ENCODE data around the gene BRSK2. TPM values are rescaled to one million over a fixed set of nuclear protein-coding genes. Genes with fewer than 3 reads are reported as not detected.
"Not testable (repeated sequence)": the region's sequence is repeated elsewhere in the genome, so short reads cannot be mapped to it uniquely, and the experiment has no call there.

The BRSK2 gene
- total RNA-seq, 4 donors from 2014 or later = 0.23 to 0.68 TPM; not detected in 2

DNA sequence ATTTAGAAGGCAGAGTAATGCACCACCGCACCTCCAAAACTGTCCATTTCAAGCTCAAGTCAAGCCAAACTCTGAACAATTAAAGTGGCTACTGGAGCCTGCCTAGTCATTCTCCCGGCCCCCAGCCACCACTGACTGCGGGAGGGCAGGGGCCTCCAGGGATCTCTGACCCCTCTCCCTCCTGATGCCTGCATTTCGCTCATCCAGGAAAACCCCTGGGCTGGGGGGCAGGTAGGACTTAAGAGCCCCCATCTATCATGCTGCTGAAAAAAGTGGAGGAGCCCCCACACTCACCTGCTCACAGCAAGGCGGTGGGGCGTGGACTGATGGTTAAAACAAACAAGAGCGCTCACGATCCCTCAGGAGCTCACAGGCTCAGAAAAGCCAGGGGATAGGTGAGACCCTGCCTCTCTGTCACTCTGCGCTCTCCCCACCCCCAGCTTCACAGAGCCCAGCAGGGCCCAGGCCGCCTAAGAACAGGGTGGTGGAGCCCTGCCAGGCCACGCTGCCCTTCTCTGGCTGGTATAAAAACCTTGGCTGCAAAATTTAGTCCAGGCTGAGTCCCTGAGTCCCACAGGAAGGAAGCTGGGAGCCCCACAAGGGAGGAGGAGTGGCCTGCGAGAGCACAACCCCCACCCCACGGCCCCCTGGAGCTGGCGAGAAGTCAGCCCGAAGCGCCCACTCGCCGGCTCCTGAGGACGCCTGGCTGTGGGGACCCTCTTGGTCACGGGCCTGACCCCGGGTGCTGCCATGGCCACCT is 117.8 kb downstream of the BRSK2 start:
- 67 to 73% methylated on average over 21 of the region's 21 CpGs for WGBS, 2 donors
- H3K4me3 ChIP-seq (ENCODE audit: low read depth, poor library complexity, severe bottlenecking) = no peak overlapping the region
- DNase-seq (ENCODE audit: low spot score in 2 of 2) = no peak
- no peak for TF ChIP-seq POLR2A (IDR thresholded peaks at IDR 0.05)
- TF ChIP-seq, protein P1, sequence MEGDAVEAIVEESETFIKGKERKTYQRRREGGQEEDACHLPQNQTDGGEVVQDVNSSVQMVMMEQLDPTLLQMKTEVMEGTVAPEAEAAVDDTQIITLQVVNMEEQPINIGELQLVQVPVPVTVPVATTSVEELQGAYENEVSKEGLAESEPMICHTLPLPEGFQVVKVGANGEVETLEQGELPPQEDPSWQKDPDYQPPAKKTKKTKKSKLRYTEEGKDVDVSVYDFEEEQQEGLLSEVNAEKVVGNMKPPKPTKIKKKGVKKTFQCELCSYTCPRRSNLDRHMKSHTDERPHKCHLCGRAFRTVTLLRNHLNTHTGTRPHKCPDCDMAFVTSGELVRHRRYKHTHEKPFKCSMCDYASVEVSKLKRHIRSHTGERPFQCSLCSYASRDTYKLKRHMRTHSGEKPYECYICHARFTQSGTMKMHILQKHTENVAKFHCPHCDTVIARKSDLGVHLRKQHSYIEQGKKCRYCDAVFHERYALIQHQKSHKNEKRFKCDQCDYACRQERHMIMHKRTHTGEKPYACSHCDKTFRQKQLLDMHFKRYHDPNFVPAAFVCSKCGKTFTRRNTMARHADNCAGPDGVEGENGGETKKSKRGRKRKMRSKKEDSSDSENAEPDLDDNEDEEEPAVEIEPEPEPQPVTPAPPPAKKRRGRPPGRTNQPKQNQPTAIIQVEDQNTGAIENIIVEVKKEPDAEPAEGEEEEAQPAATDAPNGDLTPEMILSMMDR (IDR thresholded peaks at IDR 0.05) = no peak
- intact Hi-C loops (cut with DNase I; ENCODE audit: low total_unique reads) = loop anchor here (10.0 kb wide), 1 partner anchor 223 kb away; no protein-coding TSS in a partner anchor

DNA sequence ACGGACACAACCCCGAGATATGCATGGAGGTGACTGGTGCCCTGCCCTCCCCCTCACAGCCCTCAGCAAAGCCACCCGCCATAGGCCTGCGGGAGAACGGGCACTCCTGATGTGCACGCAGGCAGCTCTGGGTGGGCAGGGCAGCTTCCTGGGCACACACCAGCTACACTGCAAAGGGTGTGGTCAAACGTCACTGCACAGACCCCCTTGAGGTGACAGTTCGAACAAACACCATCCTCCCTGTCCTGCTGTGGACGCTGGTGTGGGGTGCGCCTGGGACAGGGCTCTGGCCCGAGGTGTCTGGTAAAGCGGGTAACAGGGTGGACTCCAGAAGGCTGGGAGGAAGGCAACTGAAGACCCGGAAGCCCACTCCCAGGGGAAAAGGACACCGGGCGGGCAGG is 118.8 kb downstream of the BRSK2 start:
- WGBS, 2 donors = 76 to 79% methylated on average over 9 to 14 of the region's 15 CpGs
- no peak for TF ChIP-seq POLR2A (IDR thresholded peaks at IDR 0.05)
- TF ChIP-seq, protein P1 (IDR thresholded peaks at IDR 0.05) = no peak
- H3K4me3 ChIP-seq (ENCODE audit: low read depth, poor library complexity, severe bottlenecking) = no peak overlapping the region
- no peak for DNase-seq (ENCODE audit: low spot score in 2 of 2)
- intact Hi-C loops (cut with DNase I; ENCODE audit: low total_unique reads) = loop anchor here (10.0 kb wide), 1 partner anchor 224 kb away; no protein-coding TSS in a partner anchor

DNA sequence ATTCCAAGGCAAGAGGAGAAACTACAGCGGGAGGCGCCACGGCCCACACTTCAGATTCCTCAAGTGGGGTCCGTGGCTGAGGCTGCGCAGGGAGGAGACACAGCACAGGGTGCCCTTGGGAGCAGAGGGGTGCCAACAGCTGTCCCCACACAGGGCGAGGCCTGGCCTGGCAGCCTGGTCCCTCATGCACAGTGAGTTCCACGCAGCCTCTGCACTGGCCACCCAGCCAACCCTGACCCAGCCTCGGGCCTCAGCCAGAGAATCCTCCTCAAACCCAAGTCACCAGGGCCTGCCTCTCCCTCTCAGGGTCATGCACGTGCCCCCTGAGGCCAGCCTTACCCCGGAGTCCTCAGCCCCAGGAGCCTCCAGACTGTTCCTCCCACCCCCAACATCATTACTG is 119.3 kb downstream of the BRSK2 start:
- H3K4me3 ChIP-seq (ENCODE audit: low read depth, poor library complexity, severe bottlenecking) = no peak overlapping the region
- DNase-seq (ENCODE audit: low spot score in 2 of 2) = no peak
- intact Hi-C loops (cut with DNase I; ENCODE audit: low total_unique reads) = loop anchor here (10.0 kb wide), 1 partner anchor 224 kb away; no protein-coding TSS in a partner anchor
- TF ChIP-seq, protein P1 (IDR thresholded peaks at IDR 0.05) = no peak
- no peak for TF ChIP-seq POLR2A (IDR thresholded peaks at IDR 0.05)
- WGBS, 2 donors = 77 to 81% methylated on average over 8 to 10 of the region's 10 CpGs

DNA sequence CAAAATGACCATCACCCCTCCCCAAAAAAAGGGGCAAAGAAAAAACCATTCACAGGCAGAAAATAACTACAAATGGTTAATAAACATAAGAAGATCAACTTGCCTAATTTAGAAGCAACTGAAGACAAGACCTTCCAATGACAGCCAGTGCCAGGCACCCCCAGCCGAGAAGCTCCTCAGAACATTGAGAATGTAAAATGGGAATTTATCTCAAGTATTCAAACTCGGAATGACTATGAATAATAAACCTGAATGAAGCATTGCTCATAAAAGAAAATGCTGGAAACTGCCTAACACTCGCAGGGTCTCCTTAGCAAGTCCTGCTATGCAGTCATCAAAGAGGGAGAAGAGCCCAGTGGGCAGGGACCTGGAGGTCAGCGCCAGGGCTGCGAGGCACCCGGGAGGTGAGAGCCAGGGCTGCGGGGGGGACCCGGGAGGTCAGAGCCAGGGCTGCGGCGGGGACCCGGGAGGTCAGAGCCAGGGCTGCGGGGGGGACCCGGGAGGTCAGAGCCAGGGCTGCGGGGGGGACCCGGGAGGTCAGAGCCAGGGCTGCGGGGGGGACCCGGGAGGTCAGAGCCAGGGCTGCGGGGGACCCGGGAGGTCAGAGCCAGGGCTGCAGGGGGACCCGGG is 120.0 kb downstream of the BRSK2 start:
- intact Hi-C loops (cut with DNase I; ENCODE audit: low total_unique reads) = loop anchor here (10.0 kb wide), 3 partner anchors 55 to 305 kb away; no protein-coding TSS in a partner anchor
- no peak overlapping the region for H3K4me3 ChIP-seq (ENCODE audit: low read depth, poor library complexity, severe bottlenecking)
- TF ChIP-seq, protein P1 (IDR thresholded peaks at IDR 0.05) = no peak
- no peak for TF ChIP-seq POLR2A (IDR thresholded peaks at IDR 0.05)
- no peak for DNase-seq (ENCODE audit: low spot score in 2 of 2)
- 70 to 78% methylated on average over 11 to 14 of the region's 20 CpGs for WGBS, 2 donors

DNA sequence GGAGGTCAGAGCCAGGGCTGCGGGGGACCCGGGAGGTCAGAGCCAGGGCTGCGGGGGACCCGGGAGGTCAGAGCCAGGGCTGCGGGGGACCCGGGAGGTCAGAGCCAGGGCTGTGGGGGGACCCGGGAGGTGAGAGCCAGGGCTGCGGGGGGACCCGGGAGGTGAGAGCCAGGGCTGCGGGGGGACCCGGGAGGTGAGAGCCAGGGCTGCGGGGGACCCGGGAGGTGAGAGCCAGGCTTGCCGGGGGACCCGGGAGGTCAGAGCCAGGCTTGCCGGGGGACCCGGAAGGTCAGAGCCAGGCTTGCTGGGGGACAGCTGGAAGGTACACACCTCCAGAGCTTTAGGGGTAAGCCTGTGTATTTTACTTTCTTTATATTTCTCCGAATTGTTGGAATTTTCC is 120.6 kb downstream of the BRSK2 start:
- H3K4me3 ChIP-seq (ENCODE audit: low read depth, poor library complexity, severe bottlenecking); DNase-seq (ENCODE audit: low spot score in 2 of 2): not testable (repeated sequence)
- 86 to 88% methylated on average over 4 to 11 of the region's 18 CpGs for WGBS, 2 donors
- intact Hi-C loops (cut with DNase I; ENCODE audit: low total_unique reads) = loop anchor here (10.0 kb wide), 2 partner anchors 56 to 306 kb away; no protein-coding TSS in a partner anchor

DNA sequence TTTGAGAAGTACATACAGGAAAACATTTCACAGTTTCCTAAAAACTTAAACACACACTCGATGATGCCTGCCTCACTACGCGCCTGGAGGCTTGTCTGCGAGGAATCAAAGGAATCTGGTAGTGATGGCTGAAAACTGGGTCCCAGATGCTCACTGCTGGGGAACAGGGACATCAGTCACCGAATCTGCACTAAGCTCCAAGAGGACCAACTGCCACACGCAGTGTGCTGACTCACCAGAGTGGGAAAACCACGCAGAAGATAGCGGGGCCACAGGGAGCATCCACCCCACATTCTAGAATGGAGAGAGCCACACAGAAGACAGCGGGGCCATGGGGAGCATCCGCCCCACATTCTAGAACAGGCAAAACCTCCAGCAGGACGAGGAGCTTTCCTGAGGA is 121.2 kb downstream of the BRSK2 start:
- intact Hi-C loops (cut with DNase I; ENCODE audit: low total_unique reads) = loop anchor here (10.0 kb wide), 2 partner anchors 56 to 306 kb away; no protein-coding TSS in a partner anchor
- 75 to 81% methylated on average over 11 of the region's 11 CpGs for WGBS, 2 donors
- DNase-seq (ENCODE audit: low spot score in 2 of 2) = no peak
- TF ChIP-seq, protein P1 (IDR thresholded peaks at IDR 0.05) = no peak
- no peak for TF ChIP-seq POLR2A (IDR thresholded peaks at IDR 0.05)
- H3K4me3 ChIP-seq (ENCODE audit: low read depth, poor library complexity, severe bottlenecking) = no peak overlapping the region
